Measurements from ENCODE around the gene CYFIP2. TPM values are rescaled to one million over a fixed set of nuclear protein-coding genes. Genes with fewer than 3 reads are reported as not detected.

CYFIP2 gene
- total and polyA plus RNA-seq, 2 experiments from 2014 or later: 24.8 to 30.2 TPM

GRCh38 chr5:157444224-157444623 lies 178.3 kb downstream of the CYFIP2 start:
- no peak overlapping the region for H3K4me3 ChIP-seq
- no peaks in the 10 kb centered on the region for H3K9me2 ChIP-seq (replicated peaks; ENCODE audit: insufficient read depth)
- H3K9me3 ChIP-seq (ENCODE audit: low read depth): no peaks in the 10 kb centered on the region
- no peak overlapping the region for H2AFZ ChIP-seq
- no peak overlapping the region for H3K4me2 ChIP-seq
- H4K20me1 ChIP-seq (ENCODE audit: insufficient read depth, poor library complexity, severe bottlenecking): no peaks in the 10 kb centered on the region
- H3K27me3 ChIP-seq: no peaks in the 10 kb centered on the region
- no peak overlapping the region for H3K27ac ChIP-seq
- H3K36me3 ChIP-seq (replicated peaks; ENCODE audit: insufficient read depth, low read depth): no peaks in the 10 kb centered on the region
- peaks cover 3% of the 10 kb centered on the region for H3K4me1 ChIP-seq (ENCODE audit: insufficient read depth)
- 80% methylated on average over 4 of the region's 4 CpGs for WGBS (ENCODE audit: low lambda C conversion rate, missing lambda C conversion rate)
- no peak for DNase-seq (ENCODE audit: low spot score)
- no peaks in the 10 kb centered on the region for H3K79me2 ChIP-seq
- TF ChIP-seq CTCF (IDR thresholded peaks at IDR 0.05; ENCODE audit: poor library complexity): no peak
- no peak for TF ChIP-seq EZH2phosphoT487 (IDR thresholded peaks at IDR 0.05; ENCODE audit: low read depth, severe bottlenecking, unreplicated experiment)
- no peak for TF ChIP-seq EZH2 (IDR thresholded peaks at IDR 0.05; ENCODE audit: borderline replicate concordance)

Other genes starting within 250 kb of the CYFIP2 start
- 9.4 and 9.5 TPM in 2 replicates for gene HAVCR1, start 207.0 kb upstream of the CYFIP2 start, total RNA-seq
- gene HAVCR1, start 207.0 kb upstream of the CYFIP2 start, polyA plus RNA-seq: 1.7 and 2.1 TPM in 2 replicates
- 0.84 and 1.7 TPM in 2 replicates for gene HAVCR2, start 157.1 kb upstream of the CYFIP2 start, total RNA-seq
- 0.52 and 0.92 TPM in 2 replicates for gene HAVCR2, start 157.1 kb upstream of the CYFIP2 start, polyA plus RNA-seq
- 16.8 and 19.7 TPM in 2 replicates for gene MED7, start 123.3 kb upstream of the CYFIP2 start, total RNA-seq
- gene MED7, start 123.3 kb upstream of the CYFIP2 start, polyA plus RNA-seq: 20.7 and 22.6 TPM in 2 replicates
- gene GARIN3, start 99.9 kb upstream of the CYFIP2 start, total RNA-seq: not detected in 2 replicates
- gene GARIN3, start 99.9 kb upstream of the CYFIP2 start, polyA plus RNA-seq: not detected in 2 replicates
- gene ITK, start 85.3 kb upstream of the CYFIP2 start, total RNA-seq: 0.20 TPM in 2 replicates
- gene ITK, start 85.3 kb upstream of the CYFIP2 start, polyA plus RNA-seq: 0.18 TPM in 1 of 2 replicates, not detected in the other
- gene NIPAL4, start 194.1 kb downstream of the CYFIP2 start, total RNA-seq: 0.17 TPM in 1 of 2 replicates, not detected in the other
- 0.37 and 1.0 TPM in 2 replicates for gene NIPAL4, start 194.1 kb downstream of the CYFIP2 start, polyA plus RNA-seq